NT2/D1 (cell line): Measurements from ENCODE around the gene BEST4.

Experiments
- SUZ12 ChIP-seq: IDR thresholded peaks from 2 replicates; pipeline ENCODE4 v1.6.1; 2011; ENCODE audit not compliant: insufficient read length, insufficient read depth; ENCODE audit errors: extremely low read depth
- YY1 ChIP-seq: IDR thresholded peaks from 2 replicates; pipeline ENCODE4 v1.6.1; 2011; ENCODE audit not compliant: insufficient read length, insufficient read depth

DNA sequence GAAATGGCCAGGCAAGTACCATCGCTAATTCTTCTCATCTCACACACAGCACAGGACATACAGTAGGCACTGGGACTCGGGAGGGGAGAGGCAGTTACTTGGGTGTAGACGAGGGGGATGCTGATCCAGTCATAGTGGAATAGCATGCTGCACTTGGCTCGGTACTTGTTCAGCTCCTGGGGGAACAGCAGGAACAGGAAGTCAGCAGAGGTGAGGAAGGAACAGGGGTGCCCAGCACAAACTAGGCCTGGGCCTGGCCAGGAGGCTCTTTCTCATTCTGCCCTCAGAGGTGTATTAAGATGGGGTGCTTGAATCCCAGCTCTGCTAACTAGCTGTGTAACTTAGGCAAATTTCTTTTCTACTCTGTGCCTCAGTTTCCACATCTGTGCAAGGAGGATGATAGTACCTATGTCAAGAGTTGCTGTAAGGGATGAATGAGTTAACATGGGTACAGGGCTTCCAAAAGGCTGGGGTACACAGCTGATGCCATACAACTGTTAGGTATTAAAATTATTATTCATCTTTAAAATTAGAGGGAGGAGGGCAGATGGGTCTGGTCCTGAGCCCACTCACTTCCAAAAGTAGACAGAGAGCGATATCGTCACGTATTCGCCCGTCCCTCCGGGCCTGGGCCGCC is 2.4 kb downstream of the BEST4 start:
- TF ChIP-seq SUZ12 (no peak), YY1 (no peak)
